ENCODE results near the gene TMCO5A. TPM values are rescaled to one million over a fixed set of nuclear protein-coding genes. Genes with fewer than 3 reads are reported as not detected.

The TMCO5A gene
- total RNA-seq, 2 donors from 2014 or later, result not detected

GRCh38 chr15:37907136-37907535 is 27.3 kb upstream of the TMCO5A start:
- Histone ChIP-seq H3K4me3 (ENCODE audit: low read length) (no peak overlapping the region), H3K9me3 (ENCODE audit: control insufficient read depth, low read length) (no peaks in the 10 kb centered on the region), H3K27ac (ENCODE audit: low read depth, low read length) (no peak overlapping the region), H3K9ac (ENCODE audit: extremely low read depth, low read length, poor library complexity, severe bottlenecking) (no peak overlapping the region), H3K36me3 (ENCODE audit: control insufficient read depth, insufficient read depth, low read length) (no peaks in the 10 kb centered on the region), H3K27me3 (ENCODE audit: control insufficient read depth, insufficient read depth, low read length, poor library complexity, severe bottlenecking) (no peaks in the 10 kb centered on the region), H3K4me1 (ENCODE audit: control insufficient read depth, insufficient read depth, low read length) (no peaks in the 10 kb centered on the region)
- H3K9me3 Mint-ChIP-seq, result no peaks in the 10 kb centered on the region
- H3K27ac Mint-ChIP-seq, result no peak overlapping the region
- 86 to 89% methylated on average over 1 of the region's 1 CpG for WGBS, 2 experiments (ENCODE audit: insufficient coverage in 1 of 2, insufficient read length in 1 of 2)
- H3K4me3 Mint-ChIP-seq, result no peak overlapping the region
- H3K27me3 Mint-ChIP-seq (ENCODE audit: insufficient read depth), result no peaks in the 10 kb centered on the region
- H3K4me1 Mint-ChIP-seq, result peaks cover 15% of the 10 kb centered on the region
- H3K36me3 Mint-ChIP-seq (ENCODE audit: low read depth), result no peaks in the 10 kb centered on the region
- no peak for TF ChIP-seq CTCF (conservative IDR thresholded peaks at IDR 0.05)
- DNase-seq, result no peak

GRCh38 chr15:37921527-37922385 is 12.7 kb upstream of the TMCO5A start:
- no peak overlapping the region for H3K9ac ChIP-seq (ENCODE audit: extremely low read depth, low read length, poor library complexity, severe bottlenecking)

GRCh38 chr15:37926136-37926535 is 8.3 kb upstream of the TMCO5A start:
- Histone ChIP-seq H3K27me3 (ENCODE audit: control insufficient read depth, insufficient read depth, low read length, poor library complexity, severe bottlenecking) (no peaks in the 10 kb centered on the region), H3K9me3 (ENCODE audit: control insufficient read depth, low read length) (peaks cover 8% of the 10 kb centered on the region), H3K4me3 (ENCODE audit: low read length) (no peak overlapping the region), H3K9ac (ENCODE audit: extremely low read depth, low read length, poor library complexity, severe bottlenecking) (no peak overlapping the region), H3K36me3 (ENCODE audit: control insufficient read depth, insufficient read depth, low read length) (no peaks in the 10 kb centered on the region), H3K4me1 (ENCODE audit: control insufficient read depth, insufficient read depth, low read length) (peaks cover 9% of the 10 kb centered on the region), H3K27ac (ENCODE audit: low read depth, low read length) (no peak overlapping the region)
- Mint-ChIP-seq H3K27ac (no peak overlapping the region), H3K4me3 (no peak overlapping the region), H3K27me3 (ENCODE audit: insufficient read depth) (no peaks in the 10 kb centered on the region), H3K9me3 (no peaks in the 10 kb centered on the region), H3K36me3 (ENCODE audit: low read depth) (no peaks in the 10 kb centered on the region), H3K4me1 (peaks cover 23% of the 10 kb centered on the region)
- DNase-seq, result no peak
- TF ChIP-seq CTCF (conservative IDR thresholded peaks at IDR 0.05), result no peak
- 89% methylated on average over 3 of the region's 3 CpGs; no CpG with 5 or more reads in 1 of the 2 experiments for WGBS, 2 experiments (ENCODE audit: insufficient coverage in 1 of 2, insufficient read length in 1 of 2)

More at GRCh38 chr15:37921527-37922385, 12.7 kb upstream of the TMCO5A start:
- Histone ChIP-seq H3K27me3 (ENCODE audit: control insufficient read depth, insufficient read depth, low read length, poor library complexity, severe bottlenecking) (no peaks in the 10 kb centered on the region), H3K4me3 (ENCODE audit: low read length) (no peak overlapping the region), H3K4me1 (ENCODE audit: control insufficient read depth, insufficient read depth, low read length) (peaks cover 9% of the 10 kb centered on the region), H3K27ac (ENCODE audit: low read depth, low read length) (no peak overlapping the region), H3K9me3 (ENCODE audit: control insufficient read depth, low read length) (peaks cover 8% of the 10 kb centered on the region), H3K36me3 (ENCODE audit: control insufficient read depth, insufficient read depth, low read length) (no peaks in the 10 kb centered on the region)
- H3K27me3 Mint-ChIP-seq (ENCODE audit: insufficient read depth), result no peaks in the 10 kb centered on the region
- peak overlapping the region; percentile 79 for H3K27ac Mint-ChIP-seq
- no peaks in the 10 kb centered on the region for H3K36me3 Mint-ChIP-seq (ENCODE audit: low read depth)
- no peak for DNase-seq
- 93 to 94% methylated on average over 2 to 6 of the region's 6 CpGs for WGBS, 2 experiments (ENCODE audit: insufficient coverage in 1 of 2, insufficient read length in 1 of 2)
- peaks cover 33% of the 10 kb centered on the region for H3K4me1 Mint-ChIP-seq
- no peak overlapping the region for H3K4me3 Mint-ChIP-seq
- TF ChIP-seq CTCF (conservative IDR thresholded peaks at IDR 0.05), result no peak
- H3K9me3 Mint-ChIP-seq, result peaks cover 5% of the 10 kb centered on the region
